ENCODE results near the gene MOV10L1. TPM values are rescaled to one million over a fixed set of nuclear protein-coding genes. Genes with fewer than 3 reads are reported as not detected.
A peak's percentile ranks its signal among the peaks of the same experiment; 100 is the strongest.

MOV10L1 gene
- total RNA-seq, 4 donors from 2014 or later, result 0.67 TPM; not detected in 3

- H3K27ac ChIP-seq, result no peak overlapping the region
- no peaks in the 10 kb centered on the region for H3K27me3 ChIP-seq
- no peak for DNase-seq
- no peaks in the 10 kb centered on the region for H3K9me3 ChIP-seq
- peaks cover 4 to 32% (median 21%) of the 10 kb centered on the region in 4 donors for H3K4me1 ChIP-seq
- H3K36me3 ChIP-seq, result no peaks in the 10 kb centered on the region
- no peak overlapping the region for H3K4me3 ChIP-seq
- TF ChIP-seq, protein P1, sequence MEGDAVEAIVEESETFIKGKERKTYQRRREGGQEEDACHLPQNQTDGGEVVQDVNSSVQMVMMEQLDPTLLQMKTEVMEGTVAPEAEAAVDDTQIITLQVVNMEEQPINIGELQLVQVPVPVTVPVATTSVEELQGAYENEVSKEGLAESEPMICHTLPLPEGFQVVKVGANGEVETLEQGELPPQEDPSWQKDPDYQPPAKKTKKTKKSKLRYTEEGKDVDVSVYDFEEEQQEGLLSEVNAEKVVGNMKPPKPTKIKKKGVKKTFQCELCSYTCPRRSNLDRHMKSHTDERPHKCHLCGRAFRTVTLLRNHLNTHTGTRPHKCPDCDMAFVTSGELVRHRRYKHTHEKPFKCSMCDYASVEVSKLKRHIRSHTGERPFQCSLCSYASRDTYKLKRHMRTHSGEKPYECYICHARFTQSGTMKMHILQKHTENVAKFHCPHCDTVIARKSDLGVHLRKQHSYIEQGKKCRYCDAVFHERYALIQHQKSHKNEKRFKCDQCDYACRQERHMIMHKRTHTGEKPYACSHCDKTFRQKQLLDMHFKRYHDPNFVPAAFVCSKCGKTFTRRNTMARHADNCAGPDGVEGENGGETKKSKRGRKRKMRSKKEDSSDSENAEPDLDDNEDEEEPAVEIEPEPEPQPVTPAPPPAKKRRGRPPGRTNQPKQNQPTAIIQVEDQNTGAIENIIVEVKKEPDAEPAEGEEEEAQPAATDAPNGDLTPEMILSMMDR (IDR thresholded peaks at IDR 0.05), result no peak
- no peak for TF ChIP-seq POLR2A (IDR thresholded peaks at IDR 0.05)
These were observed 92.6 kb downstream of the MOV10L1 start for GRCh38 chr22:50182176-50183081.

DNA sequence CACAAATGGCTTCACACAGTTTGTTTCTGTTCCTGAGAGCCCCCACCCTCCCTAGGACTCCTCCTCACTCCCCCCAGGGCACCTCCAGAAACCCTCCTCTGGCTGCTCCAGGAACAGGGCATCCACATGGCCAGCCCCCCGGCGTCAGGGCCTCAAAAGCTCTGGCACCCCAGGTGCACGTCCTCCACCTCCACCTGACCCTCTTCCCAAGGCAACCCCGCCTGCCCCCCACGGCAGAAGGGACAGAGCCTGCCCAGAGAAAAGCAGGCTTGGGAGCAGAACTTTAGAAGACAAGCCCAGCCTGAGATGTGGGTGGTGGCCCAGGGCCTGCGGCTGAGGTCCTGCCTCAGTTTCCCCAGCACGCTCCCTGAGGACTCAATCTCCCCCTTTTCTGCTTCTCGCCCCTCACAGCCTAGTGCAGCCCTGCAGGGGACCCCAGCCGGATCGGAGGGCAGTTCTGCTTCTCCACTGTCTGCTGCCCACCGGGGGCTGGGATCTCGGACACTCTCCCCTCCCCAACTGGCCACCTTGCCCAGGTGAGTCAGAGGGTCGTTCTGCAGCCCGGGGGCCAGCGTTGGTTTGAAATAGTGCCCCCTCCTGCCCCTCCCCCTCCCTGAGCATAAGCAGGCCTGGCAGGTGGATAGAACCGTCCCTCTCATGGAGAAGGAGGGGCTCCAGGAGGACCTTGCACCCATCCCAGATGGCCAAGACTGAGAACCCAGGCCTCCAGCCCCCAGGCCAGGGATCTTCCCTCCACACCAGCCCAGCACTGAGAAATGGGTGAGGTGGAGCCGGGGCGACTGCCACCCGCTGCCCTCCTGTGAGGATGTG, 93.5 kb downstream of the MOV10L1 start:
- no peaks in the 10 kb centered on the region for H3K9me3 ChIP-seq
- H3K4me1 ChIP-seq, result peaks cover 4 to 42% (median 23%) of the 10 kb centered on the region in 4 donors
- no peaks in the 10 kb centered on the region for H3K27me3 ChIP-seq
- no peak overlapping the region for H3K4me3 ChIP-seq
- H3K27ac ChIP-seq, result peak overlapping the region in 2 of 4 donors; percentile 58 to 88
- no peak for TF ChIP-seq POLR2A (IDR thresholded peaks at IDR 0.05)
- TF ChIP-seq, protein P1 (IDR thresholded peaks at IDR 0.05), result no peak
- DNase-seq, result no peak
- H3K36me3 ChIP-seq, result no peaks in the 10 kb centered on the region

- peaks cover 4 to 50% (median 31%) of the 10 kb centered on the region in 4 donors for H3K4me1 ChIP-seq
- no peaks in the 10 kb centered on the region for H3K36me3 ChIP-seq
- peak overlapping the region in 3 of 4 donors; percentile 31 to 97 (median 88) for H3K27ac ChIP-seq
- H3K27me3 ChIP-seq, result no peaks in the 10 kb centered on the region
- TF ChIP-seq, protein P1 (IDR thresholded peaks at IDR 0.05), result no peak
- TF ChIP-seq POLR2A (IDR thresholded peaks at IDR 0.05), result no peak
- no peaks in the 10 kb centered on the region for H3K9me3 ChIP-seq
- peak overlapping the region; percentile 53 to 91 (median 86) for H3K4me3 ChIP-seq
- peak in 1 of 3 donors; percentile 81 for DNase-seq
These were observed 94.4 kb downstream of the MOV10L1 start for GRCh38 chr22:50184004-50184901.

- Histone ChIP-seq H3K27ac (peak overlapping the region in 3 of 4 donors; percentile 31 to 97 (median 88)), H3K9me3 (no peaks in the 10 kb centered on the region), H3K36me3 (no peaks in the 10 kb centered on the region), H3K27me3 (no peaks in the 10 kb centered on the region), H3K4me3 (peak overlapping the region; percentile 53 to 91 (median 86)), H3K4me1 (peaks cover 4 to 56% (median 37%) of the 10 kb centered on the region in 4 donors)
- DNase-seq, result no peak
- TF ChIP-seq, protein P1 (IDR thresholded peaks at IDR 0.05), result no peak
- TF ChIP-seq POLR2A (IDR thresholded peaks at IDR 0.05), result no peak
These were observed 95.1 kb downstream of the MOV10L1 start for GRCh38 chr22:50184902-50185374.

All from Peyer's patch (tissue), 4 donors.